ENCODE results near the gene HEATR9.
"Not testable (repeated sequence)": the region's sequence is repeated elsewhere in the genome, so short reads cannot be mapped to it uniquely, and the experiment has no call there.

The HEATR9 gene, protein sequence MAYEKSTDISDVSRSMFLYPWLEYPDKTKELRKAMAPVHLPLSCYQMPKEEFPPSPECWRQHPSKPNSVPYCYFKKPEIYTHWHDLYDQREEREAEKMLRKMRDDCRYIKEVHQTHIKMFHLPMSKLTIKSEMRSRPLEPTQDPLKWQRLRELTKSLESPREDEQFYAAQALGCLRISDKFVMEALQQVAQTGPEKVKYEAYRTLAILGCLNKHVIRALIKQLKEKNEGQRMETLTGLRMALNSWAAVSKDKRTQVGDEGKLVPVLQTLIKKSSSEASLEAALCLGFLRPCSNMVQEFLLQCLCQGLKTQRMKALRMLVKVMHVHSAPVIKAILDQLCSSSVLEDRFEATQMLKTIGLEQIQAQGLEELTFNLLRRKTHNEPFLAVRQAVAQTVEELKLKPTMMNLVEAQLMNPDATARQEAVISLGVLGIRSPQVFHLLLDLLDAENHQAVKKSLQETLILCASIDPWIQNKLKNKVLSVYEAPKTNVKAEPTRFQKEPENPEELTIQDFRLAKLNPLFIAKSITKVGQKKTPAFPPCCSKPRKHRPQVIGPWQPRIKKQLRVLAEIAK

DNA sequence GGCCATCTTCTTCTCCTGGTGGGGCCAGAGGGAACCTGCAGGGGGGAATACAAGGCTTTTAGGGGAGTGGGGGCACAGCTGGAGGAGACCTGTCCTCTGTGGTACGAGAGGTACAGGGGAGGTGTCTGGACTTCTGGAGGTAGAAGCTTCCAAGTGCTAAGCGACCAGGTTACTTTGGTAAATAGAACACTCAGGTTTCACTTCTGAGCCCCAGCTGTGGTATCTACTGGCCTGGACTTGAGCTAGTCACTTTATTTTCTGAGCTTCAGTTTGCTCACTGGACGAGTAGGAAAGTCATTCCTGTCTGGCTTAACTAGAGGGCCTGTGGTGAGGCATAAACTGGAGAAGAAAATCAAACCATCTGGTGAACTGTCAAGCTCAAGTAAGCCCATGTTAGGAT is at the start of gene HEATR9:
Gene HEATR9, minus strand, starts transcription at position 155 of the 400 bp plus-strand sequence. Its CDS starts 149 bp downstream, at position 6.
- DNase-seq, result no peak

DNA sequence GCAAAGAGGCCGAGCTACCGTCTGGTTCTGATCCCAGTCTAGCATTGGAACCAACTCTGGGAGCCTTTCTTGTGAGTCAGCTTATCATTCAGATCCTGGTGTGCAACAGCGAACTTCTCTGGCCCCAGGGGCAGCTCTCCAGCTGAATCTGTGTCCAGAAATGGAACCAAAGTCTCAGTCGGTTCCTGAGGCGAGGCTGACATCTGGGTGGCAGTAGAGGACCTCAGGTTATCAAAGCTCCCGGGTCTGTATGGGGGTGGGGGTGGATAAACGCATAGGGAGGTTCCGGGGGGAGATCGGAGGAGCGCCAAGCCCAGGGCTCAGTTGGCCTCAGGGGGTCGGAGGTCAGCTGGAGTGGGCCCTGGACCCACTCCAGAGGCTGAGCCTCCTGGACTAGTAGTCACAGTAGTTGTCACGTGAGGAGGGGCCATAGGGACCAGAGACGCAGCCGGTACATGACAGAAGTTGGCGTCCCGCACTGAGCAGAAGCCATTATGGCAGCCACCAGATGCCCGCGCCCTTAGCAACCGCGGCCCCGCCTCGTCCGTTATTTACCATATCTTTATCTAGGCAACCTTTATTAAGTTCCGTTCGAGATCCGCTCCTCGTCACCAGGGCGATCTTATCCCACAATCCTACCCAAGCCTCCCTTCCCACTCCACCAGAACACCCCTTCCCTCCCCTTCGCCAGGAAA is 49.0 kb upstream of the HEATR9 start:
- no peak for DNase-seq

DNA sequence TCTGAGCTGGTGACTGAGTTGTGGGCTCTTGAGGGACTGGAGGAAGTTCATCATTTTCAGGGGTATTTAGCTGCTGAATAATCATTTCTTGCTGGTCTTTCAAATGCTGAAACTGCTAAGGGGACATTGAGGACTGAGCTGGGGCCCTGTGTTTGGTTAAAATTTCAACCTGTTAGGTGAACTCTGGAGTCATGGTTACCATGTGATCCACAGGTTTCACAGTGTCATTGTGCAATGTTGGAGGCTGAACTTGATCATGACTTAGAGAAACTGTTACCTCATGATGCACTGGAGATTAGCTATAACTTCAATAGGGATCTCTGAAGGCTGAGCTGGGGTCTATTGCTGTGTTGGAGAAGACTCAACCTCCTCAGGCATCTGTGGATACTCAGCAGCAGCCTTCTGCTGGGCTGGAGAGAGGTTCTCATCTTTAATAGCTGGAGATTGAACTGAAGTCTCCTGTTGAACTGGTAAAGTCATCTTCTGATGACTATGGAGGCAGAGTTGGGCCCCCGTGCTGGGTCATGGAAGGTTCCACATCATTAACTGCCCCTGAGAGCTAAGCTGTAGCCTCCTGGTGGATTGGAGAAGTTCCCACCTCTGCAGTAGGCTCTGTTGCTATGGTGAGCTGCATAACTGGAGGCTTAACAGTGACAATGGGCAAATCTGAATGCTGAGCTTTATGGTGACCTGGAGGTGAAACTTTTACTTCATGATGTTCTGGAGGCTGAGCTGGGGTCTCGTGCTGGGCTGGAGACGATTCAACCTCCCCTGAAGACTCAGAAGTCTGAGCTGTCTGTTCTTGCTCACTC is 46.7 kb upstream of the HEATR9 start:
- DNase-seq, result no peak

DNA sequence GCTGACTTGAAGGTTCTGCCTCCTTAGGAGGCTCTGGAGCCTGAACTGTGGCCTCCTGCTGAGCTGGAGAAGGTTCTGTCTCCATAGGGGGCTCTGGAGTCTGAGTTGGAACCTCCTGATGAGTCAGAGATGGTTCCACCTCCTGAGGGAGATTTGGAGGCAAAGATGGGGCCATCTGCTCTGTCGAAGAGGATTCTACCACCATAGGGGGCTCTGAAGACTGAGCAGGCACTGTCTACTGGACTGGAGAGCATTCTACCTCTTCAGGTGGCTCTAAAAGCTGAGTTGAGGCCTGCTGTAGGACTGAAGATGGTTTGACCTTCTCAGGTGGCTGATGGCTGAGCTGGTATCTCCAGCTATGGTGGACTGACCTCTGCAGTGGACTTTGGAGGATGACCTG is 45.7 kb upstream of the HEATR9 start:
- DNase-seq, result no peak

DNA sequence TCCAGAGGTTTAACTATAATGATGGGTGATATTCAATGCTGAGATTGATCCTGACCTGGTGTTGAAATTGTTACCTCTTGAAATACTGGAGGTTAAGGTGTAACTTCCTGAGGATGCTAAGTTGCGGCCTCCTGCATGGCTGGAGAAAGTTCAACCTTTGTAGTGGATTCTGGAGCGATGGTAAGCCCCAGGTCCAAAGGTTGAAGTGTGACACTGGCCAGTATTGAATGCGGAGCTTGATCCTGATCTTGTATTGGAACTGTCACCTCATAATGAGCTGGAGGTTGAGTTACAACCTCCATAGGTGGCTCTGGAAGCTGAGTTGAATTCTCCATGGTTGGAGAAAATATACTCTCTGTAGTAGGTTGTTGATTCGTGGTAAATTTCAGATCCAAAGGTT is 44.9 kb upstream of the HEATR9 start:
- DNase-seq, result no peak

DNA sequence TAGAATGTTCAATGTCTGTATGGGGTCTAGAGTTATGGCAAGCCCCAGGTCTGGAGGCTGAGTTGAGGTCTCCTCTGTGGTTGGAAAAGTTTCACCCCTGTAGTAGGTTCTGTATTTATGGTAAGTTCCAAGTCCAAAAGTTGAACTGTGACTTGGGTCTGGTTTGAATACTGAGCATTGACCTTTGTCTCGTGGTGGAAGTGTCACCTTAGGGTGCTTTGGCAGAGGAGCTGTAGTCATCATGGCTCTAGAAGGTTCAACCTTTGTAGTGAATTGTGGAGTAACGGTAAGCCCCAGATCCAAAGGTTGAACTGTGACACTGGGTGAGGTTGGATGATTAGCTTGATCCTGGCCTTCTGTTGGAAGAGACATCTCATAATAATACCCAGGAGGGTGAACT is 44.3 kb upstream of the HEATR9 start:
- DNase-seq, result no peak

DNA sequence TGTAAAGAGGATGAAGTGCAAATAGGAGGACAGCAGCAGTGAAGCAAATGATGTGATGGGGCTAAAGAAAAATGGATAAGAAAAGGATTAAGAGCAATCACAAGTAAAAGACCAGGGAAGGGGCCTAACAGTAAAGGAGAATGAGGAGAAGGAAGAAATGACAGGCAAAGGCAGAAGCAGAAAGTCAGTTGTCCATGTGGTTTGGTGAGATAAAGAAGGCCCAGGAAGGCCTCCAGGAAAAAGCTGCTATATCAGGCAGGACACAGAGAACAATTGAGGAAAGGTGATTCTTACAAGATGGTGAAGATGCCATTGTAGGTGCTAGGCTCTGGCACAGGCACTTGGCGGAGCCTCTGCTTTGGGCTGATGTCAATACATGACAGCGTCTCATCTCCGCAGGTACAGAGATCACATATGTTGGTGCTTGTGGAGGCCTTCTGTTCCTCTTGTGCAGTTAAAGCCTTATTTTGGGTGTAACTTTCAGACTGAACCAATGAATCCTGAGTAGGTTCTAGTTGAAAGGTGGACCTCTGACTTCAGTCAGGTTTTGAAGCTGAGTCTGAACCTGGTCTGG is 43.7 kb upstream of the HEATR9 start:
- no peak for DNase-seq

DNA sequence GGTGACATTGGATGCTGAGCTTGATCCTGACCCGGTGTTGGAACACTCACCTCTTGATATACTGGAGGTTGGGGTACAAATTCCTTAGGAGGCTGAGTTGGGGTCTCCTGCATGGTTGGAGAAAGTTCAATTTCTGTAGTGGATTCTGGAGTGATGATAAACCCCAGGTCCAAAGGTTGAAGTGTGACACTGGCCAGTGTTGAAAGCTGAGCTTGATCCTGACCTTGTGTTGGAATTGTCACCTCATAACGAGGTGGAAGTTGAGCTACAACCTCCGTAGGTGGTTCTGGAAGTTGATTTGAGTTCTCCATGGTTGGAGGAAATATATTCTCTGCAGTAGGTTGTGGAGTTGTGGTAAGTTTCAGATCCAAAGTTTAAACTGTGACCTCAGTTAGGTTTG is 40.7 kb upstream of the HEATR9 start:
- DNase-seq, result no peak

DNA sequence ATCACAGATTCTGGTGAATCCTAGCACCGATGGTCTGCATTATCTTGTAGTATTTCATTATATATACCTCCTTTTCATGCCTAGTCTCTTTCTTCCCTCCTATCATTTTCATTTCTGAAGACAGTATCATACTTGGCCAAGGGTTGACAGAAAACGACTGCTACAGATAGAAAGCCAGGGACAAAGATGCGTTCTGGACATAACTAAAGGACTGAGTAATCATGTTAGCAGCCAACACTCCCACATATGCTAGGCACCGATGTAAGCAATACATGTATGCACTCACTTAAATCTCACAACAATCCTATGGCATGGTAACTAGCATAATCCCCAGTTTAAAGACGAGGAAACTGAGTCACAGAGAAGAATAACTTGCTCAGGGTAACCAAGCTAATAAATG is 39.0 kb upstream of the HEATR9 start:
- DNase-seq, result no peak

DNA sequence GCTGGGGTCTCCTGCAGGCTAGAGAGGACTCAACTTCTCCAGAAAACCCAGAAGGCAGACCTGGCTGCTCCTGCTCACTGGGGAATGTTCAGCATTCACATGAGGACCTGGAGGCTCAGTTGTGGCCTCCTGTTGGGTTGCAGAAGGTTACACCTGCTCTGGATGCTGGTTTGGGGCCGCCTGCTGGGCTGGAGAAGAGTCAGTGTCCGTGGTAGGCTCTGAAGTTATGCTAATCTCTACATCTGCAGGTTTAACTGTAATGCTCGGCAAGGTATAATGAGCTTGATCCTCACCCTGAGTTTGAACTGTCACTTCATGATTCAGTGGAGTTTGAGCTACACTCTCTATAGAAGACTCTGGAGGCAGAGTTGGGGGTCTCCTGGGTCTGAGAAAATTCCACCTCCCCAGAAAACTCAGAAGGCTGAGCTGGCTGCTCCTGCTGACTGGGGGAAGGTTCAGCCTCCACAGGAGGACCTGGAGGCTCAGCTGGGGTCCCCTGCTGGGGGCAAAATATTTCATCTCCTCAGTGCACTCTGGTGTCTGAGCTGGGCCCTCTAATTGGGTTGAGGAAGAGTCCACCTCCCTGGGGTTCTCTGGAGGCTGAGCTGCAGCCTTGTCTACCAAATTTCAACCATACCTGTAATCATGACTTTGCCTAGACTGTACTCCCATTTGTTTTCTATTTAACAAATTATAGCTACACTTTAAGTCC is 38.4 kb upstream of the HEATR9 start:
- DNase-seq, result no peak

DNA sequence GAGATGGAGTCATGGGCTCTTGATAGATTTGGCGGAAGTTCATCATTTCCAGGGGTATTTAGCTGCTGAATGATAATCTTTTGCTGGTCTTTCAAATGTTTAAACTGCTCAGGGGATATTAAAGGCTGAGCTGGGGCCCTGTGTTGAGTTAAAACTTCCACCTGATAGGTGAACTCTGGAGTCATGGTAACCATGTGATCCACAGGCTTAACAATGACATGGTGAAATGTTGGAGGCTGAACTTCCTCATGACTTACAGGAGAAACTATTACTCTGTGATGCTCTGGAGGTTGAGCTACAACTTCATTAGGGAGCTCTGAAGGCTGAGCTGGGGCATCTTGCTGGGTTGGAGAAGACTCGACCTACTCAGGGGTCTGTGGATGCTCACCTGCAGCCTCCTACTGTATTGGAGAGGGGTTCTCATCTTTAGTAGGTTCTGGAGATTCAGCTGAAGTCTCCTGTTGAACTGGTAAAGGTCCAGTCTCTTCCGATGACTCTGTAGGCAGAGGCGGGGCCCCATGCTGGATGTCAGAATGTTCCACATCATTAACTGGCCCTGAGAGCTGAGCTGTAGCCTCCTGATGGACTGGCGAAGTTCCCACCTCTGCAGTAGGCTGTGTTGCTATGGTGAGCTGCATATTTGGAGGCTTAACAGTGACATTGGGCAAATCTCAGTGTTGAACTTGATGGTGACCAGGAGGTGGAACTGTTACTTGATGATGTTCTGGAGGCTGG is 37.7 kb upstream of the HEATR9 start:
- DNase-seq, result no peak

DNA sequence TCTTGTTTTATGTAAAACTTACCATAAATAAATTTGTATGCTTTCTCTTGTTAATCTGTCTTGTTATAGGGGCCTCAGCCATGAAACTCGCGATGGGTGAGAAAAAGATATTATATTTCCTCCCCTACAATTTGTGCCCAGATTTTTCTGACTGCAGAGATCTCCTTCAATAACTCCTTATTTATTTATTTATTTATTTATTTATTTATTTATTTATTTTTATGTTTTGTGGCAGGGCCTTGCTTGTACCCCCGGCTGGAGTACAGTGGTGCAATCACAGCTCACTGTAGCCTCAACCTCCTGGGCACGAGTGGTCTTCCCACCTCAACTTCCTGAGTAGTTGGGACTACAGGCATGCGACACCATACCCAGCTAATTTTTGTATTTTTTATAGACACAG is 34.8 kb upstream of the HEATR9 start:
- DNase-seq, result no peak

DNA sequence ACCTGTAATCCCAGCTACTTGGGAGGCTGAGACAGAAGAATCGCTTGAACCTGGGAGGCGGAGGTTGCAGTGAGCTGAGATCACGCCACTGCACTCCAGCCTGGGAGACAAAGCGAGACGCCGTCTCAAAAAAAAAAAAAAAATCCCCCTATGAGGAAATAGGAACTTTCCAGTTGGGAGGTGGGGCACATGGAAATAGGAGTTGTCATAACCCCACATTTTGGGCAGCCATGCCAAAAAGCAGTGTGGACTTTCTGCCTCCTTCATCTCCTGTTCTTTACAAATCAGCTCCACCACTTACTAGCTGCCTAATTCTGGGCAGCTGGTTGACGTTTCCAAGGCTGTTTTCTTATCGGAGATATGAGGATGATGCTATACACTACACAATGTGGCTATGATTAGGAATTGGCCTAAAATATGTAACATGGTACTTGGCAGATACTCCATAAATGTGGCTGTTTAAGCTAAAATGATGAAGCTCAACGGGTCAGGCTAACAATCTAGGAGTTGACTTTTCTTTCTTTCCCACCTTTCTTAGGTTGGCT is 33.0 kb upstream of the HEATR9 start:
- DNase-seq, result no peak

DNA sequence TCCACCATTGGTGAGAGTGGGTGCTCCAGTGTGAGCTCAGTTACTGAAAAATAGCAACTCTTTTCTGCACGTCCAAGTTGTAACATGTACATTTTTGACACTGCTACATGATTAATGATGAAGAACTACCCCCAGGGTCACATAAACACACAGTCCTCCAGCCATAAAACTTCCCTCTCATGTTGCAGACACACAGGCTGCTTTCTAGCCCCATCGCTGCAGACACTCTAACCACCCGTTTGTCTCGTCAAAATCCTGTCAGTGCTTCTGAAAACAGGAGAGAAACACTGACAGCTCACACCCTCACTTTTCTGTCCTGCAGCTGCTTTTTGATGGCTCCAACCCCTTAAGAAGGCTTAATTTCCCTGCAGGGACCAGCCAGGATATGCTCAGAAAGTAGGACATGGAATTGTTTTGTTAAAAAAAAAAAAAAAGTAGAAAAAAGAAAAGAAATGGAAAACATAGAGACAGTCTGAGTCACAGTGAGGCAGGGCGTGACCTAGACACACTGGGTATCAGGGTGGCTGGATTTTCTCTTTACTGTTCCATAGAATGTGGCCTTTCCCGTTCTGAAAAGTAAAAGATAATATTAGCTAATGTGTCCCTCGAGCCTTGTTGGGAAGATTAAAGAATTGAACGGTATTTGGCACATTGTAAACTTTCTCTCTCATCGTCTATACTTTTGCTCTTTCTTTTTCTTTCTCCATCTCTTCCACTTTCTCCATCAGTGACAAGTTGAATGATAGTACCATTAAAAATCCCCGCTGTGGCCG is 32.2 kb upstream of the HEATR9 start:
- DNase-seq, result no peak

DNA sequence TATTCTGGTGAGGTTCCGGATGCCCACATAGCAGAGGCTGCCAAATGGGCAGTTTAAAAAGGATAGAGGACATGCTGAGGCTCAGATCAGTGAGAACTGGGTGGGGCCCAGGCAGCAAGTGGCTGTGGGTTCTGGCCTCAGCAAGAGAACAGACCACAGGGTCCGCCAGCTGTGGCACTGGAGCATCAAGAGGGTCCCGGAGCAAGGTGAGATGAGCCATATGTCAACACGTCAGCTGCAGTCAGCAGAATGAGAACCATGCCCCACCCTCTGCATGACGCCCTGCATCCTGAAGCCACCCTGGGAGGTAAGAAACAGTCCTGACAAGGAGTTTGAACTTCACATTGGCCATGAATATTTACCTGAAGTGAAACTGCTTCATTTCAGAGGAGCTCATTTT is 31.6 kb upstream of the HEATR9 start:
- no peak for DNase-seq

DNA sequence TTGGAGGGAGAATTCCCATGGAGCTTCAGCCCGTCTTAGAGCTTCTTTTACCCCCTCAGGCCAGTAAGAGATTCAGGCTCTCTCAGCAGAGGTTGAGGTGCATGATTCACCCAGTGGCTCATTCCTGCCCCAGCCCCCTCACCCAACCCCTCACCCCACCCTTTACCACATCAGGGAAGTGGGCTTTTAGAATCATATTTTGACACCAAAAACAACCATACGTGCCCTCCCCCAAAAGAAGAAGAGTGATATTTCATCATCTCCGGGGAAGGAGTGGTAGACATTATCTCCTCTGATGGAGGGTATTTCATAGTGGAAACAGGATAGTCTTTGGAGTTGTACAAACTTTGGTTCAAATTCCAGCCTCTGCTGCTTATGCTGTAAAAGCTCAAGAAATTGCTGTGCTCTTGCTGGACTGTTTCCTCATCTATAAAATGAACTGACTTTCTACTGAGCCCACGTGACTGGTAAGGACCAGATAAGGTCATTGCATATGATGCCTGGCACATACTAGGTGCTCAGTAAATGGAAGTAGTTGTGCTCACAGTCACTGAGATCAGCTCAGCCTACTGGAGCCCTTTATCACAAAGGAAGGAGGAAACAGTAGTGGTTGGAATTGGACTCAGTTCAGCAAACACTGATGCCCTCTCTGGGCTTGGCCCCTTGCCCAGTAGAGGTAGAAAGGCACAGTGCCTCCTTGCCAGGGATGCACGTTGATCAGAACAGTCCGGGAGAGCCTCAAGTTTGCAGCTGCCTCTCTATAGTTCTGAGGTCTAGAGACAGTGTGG is 29.8 kb upstream of the HEATR9 start:
- DNase-seq, result no peak

DNA sequence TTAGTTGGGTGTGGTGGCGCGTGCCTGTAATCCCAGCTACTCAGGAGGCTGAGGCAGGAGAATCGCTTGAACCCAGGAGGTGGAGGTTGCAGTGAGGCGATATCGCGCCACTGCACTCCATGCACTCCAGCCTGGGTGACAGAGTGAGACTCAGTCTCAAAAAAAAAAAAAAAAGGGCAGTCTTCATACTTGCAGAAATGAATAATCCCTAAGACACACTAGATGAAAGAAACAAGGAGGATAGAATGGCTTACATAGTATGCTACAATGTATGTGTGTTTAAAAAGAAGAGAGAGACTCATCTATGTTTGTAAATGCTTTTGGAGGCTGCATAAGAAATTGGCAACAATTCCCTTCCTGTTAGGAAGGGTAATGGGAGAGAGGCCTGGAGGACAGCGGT is 29.1 kb upstream of the HEATR9 start:
- DNase-seq, result not testable (repeated sequence)

DNA sequence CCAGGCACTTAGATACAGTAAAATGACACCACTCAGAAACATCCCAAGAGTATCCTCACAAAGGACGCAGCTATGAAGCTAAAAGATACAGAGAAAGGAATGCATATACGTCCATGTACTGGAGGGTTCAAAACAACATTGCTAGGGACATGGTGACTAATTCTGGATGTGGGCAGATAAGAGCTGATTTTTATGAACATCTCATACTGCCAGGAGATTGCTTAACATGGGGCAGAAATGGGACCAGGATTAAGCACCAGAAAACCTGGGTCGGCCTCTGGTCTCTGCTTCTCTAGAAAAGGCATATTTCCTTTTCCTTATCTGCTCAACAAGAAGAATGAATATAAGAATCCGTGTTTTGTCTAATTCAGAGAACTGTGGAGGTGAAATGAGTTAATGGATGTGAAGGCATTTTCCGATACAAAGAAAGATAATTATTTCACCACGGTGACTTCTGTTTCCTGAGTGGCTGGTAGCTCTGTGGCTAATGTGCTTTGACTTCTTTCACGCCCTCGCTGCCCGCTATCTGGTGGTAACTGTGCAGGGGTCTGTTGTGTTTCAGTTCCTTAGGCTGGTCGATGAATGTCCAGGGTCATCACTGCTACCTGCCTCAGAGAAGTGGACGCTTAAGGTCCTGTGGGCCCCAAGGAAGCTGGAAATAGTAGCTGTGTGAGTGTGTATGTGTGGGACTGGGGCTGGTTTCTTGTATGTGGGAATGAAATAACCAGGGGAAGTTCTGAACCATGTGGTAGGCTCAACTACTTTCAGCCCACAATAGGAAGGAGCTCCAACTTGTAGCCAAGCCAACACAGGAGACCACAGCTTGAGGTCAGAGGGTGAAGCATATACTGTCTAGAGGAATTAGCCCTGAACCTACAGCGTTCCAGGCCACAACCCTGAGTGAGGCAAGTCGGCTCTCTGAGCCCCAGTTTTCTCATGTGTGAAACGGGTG is 27.2 kb upstream of the HEATR9 start:
- no peak for DNase-seq
